ENCODE measurements around the gene MAT2A. TPM values are rescaled to one million over a fixed set of nuclear protein-coding genes. Genes with fewer than 3 reads are reported as not detected.
A peak's percentile ranks its signal among the peaks of the same experiment; 100 is the strongest.
"Not testable (repeated sequence)": the region's sequence is repeated elsewhere in the genome, so short reads cannot be mapped to it uniquely, and the experiment has no call there.

Gene MAT2A
- total RNA-seq, 1 experiment from 2014 or later = 52.6 TPM

DNA sequence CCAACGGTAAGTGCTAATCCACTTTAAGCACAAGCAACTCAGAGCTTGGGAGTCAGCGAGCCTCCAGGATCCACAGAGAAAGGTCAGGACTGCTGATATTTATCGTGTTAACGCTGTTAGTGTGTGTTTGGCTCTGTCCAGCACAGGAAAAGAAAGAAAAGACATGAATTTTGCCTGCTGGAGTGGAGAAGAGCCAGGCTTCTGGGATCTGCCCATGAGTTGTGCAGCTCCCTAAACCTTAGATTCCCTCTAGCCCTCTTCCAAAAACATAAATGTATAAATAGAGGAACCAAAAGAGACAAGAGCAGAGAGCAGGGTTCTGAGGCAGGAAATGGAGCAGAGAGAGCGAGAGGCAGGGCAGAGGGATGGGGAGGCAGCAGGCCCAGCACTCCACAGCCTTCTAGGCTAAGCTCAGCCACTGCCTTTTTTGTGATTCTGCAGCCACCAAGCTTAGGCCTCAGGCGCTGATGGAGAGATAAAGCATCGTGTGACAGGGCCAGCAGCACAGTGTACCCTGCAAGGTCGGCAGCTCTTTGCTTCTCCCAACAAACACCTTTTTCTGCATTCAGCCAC lies 14.5 kb upstream of the MAT2A start:
- DNase-seq (ENCODE audit: low spot score) = no peak

DNA sequence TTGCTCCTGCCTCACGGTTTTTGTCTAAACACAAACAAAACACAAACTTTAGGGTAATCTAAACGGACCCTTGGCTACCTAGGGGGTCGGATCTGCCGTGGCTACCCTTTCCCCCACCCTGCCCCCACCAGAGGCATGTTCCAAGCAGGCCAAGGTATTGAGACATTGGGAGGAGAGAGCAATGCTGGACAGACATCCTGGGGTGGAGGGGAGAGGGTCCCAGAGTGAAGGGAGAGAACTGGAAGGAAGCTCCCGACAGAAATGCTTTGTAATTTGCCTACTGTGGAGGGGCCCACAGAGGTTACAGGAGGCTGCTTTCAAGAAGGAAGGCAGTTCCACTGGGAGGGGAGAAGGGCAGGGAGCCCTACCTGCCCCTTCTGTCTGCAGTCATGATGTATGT lies 13.9 kb upstream of the MAT2A start:
- no peak for DNase-seq (ENCODE audit: low spot score)

DNA sequence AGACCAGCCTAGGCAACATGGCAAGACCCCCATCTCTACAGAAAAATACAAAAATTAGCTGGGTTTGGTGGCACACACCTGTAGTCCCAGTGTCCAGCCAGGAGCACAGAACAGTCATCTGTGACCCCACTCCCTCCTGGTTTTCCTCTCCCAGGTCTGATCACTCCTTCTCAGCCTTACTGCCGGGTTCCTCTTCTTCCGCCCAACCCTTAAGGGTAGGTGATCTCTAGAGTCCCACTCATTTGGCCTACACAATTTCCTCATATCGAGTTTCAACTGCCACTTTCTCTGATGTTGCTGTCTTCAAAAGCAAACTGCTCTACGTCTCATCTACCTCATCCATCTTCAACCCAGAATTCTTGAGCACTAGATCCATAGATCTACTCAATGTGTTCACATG lies 13.4 kb upstream of the MAT2A start:
- no peak for DNase-seq (ENCODE audit: low spot score)

DNA sequence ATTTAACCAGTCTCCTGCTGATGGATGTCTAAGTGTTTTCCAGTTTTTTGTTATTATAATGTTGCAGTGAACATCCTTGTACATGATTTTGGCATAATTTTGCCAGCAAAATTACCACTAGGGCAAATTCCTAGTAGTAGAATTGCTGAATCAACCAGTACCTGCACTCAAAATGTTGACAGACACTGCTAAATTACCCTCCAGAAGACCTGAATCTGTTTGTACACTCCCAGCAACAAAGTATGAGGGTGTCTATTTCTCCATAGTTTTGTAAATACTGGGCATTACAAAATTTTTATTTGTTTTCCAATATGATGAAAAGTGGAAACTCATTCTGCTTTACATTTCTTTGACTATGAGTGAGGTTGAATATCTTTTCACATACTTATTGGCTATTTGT lies 11.2 kb upstream of the MAT2A start:
- no peak for DNase-seq (ENCODE audit: low spot score)

DNA sequence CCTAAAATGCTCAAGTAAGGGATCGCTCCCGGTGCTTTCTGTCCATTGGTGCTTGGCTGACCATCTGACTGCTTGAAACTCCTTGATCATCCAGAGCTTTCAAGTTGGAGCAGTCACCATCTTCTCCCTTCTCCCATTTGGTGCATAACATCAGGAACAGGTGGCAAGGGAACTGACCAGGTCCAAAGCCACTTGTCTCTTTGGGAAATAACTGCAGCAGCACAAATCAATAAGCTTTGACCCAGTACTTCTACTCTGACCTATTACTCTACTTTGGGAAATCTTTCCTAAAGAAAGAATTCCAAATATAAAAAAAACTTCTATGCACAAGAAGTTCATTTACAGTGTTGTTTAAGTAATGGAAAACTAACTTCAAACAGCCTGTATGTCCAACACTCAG lies 10.6 kb upstream of the MAT2A start:
- no peak for DNase-seq (ENCODE audit: low spot score)

GRCh38 chr2:85529809-85530208 lies 9.2 kb upstream of the MAT2A start:
- DNase-seq (ENCODE audit: low spot score) = no peak

GRCh38 chr2:85531589-85531988 lies 7.4 kb upstream of the MAT2A start:
- no peak for DNase-seq (ENCODE audit: low spot score)

DNA sequence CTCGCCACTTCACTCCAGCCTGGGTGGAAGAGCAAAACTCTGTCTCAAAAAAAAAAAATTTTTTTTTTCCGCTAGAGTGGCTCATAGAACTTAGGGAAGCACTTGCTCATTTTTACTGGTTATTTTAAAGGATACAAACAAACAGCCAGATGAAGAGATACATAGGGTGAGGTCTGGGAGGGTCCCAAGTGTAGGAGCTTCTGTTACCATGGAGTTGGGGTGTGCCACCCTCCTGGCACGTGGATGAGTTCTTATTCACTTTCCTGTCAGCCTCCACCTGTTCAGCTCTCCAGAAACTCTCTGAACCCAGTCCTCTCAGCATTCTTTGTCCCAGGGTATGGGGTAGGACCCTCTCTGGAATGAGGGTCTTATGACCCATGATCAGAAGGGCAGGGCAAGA lies 4.9 kb upstream of the MAT2A start:
- no peak for DNase-seq (ENCODE audit: low spot score)

DNA sequence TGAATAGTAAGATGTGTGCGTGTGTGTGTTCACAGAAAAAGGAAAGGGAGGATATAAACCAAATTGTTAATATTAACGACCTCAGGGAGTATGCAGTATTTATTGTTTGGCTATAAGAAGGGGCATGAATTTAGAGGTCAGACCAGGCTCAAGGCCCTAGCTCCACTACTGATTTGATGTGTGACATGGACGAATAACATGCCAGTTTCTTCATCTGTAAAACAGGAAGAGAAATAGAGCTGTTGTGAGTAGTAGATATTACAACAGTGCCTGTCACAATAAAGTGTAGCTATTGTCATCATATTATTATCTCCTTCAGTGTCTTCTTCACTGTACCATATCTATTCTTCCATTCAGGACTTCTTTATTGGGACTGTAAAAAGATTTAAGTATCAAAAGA lies 4.1 kb upstream of the MAT2A start:
- no peak for DNase-seq (ENCODE audit: low spot score)

DNA sequence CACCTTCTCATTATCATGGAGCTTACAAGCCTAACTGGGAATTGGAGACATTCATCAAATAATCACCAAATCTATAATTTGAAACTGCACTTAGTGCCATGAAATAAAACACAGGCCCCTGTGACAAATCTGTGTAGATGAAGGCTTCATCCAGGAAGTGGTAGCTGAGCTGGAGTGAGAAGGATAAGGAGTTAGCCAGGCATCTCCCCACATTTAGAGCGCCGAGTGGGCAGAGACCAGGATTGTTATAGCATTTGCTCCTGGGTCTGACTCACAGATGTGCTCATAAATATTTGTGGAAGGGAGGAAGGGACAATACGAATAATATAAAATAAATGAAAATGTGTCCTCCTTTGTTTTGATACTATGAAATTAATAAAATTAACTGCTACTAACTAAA lies 2.5 kb upstream of the MAT2A start:
- DNase-seq (ENCODE audit: low spot score) = peak; percentile 49

DNA sequence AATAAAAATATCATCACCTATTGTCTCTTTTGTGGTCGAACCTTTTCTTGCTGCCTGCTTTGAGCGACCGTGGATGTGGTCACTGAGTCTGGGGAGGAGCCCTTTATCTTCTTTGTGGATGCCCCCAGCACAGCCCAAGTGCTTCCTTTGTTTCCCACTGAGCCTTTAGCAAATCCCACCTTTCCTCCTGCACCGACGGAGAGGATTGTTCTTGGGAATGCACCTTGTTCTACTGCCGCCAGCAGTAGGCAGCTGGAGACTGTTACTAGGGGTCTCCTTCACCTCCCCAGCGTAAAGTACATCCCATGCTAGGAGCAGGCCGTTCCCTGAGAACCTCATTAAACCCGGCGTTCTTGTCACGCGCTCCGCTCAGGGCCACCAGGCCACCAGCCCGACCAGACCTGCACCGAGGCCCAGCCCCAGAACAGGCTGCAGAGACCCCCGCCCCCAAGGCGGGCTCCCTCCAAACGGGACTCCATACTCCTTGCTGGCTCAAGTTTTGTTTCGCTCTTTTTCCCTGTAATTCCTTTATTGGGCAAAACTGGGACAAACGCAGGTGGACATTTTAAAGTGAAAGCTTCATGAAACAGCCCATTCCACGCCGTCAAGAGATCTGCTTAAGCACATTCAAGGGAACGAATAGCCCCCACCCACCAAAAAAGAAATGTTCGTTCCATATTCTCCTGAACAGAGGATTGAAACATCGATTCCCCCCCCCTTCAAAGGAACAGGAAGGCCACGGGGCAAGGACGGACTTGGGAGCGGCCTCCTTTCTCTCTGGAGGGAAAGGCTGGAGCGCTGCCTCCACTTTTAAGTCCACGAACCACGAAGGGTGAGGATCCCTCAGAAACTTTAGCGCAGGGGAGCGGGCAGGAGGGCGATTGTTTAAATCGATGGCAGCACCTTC lies 1.1 kb upstream of the MAT2A start:
- peak; percentile 39 for DNase-seq (ENCODE audit: low spot score)

DNA sequence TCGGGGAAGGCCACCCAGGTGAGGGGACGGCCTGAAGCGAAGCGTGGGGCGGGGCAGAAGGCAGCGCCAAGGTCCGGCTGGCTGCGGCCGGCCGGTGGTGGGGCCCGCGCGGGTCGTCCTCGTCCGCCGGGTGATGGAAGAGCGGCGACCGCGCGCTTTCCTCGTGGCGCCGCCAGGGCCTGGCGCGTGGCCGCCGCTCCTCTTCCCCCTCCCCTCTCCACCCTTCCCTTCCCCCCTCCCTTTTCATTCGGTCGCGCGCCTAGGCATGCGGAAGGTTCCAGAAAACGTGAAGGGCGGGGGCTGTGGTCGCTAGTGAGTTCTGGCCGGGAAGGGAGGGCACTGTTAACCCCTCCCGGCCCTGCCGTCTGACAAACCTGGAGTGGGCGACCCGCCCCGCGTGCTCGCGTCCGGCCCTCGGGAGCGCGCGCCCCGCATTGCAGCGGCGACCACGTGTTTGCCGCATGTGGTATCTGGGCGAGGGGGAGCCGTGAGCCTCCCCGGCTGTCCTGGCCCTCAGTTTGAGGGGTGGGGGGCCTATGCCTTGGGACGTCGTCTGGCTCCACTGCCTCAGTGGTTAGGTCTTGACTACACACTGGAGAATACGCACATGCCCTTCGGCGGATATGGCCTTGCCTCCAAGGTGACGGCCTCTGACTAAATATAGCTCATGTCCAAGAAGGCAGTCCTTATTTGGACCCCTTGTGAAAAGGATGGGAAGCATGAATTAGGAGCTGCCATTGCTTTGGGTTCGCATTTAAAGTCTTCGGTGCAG lies 579 bp downstream of the MAT2A start:
- peak; percentile 68 for DNase-seq (ENCODE audit: low spot score)

- no peak for DNase-seq (ENCODE audit: low spot score)
These were observed 1.2 kb downstream of the MAT2A start for GRCh38 chr2:85540133-85540648.

DNA sequence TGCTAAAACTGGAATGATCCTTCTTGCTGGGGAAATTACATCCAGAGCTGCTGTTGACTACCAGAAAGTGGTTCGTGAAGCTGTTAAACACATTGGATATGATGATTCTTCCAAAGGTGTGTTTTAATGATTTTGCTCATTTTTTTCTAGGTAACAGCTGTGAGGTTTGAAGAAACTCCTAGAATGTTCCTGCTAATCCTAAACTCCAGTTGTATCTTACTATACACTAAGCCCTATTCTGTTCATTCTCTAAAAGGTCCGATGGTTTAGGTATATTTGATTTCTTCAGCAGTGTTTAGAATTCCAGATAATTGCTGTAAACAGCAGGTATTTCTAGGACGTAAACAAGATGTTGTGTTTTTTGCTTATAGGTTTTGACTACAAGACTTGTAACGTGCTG lies 2.3 kb downstream of the MAT2A start:
- DNase-seq (ENCODE audit: low spot score) = no peak

GRCh38 chr2:85541753-85542457 lies 2.9 kb downstream of the MAT2A start:
- DNase-seq (ENCODE audit: low spot score) = no peak

GRCh38 chr2:85542777-85543176 lies 3.8 kb downstream of the MAT2A start:
- DNase-seq (ENCODE audit: low spot score) = no peak

GRCh38 chr2:85544254-85544691 lies 5.3 kb downstream of the MAT2A start:
- DNase-seq (ENCODE audit: low spot score) = not testable (repeated sequence)

DNA sequence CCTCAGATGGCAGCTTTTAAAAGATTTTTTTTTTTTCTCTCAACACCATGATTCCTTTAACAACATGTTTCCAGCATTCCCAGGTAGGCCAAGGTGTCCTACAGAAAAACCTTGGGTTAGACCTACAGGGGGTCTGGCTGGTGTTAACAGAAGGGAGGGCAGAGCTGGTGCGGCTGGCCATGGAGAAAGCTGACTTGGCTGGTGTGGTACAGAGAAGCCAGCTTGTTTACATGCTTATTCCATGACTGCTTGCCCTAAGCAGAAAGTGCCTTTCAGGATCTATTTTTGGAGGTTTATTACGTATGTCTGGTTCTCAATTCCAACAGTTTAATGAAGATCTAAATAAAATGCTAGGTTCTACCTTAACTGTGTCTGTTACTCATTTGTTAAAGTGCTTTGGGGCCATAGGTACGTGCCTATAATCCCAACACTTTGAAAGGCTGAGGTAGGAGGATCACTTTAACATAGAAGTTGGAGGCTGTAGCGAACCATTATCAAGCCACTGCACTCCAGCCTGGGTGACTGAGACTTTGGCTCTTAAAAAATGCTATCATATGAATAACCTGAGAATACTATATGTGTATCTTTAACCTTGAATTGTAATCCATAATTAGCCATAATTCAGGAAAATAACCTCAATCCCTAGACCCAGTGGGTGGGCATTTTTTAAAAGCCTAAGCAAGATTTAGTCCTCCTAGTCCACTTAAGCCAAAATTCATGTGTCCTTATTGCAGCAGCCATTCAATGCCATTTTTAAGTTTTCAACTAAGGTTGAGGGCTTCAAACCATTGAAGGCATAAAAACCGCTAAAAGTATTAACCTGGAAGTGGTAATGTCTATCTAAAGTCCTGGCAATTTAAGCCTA lies 6.2 kb downstream of the MAT2A start:
- not testable (repeated sequence) for DNase-seq (ENCODE audit: low spot score)

DNA sequence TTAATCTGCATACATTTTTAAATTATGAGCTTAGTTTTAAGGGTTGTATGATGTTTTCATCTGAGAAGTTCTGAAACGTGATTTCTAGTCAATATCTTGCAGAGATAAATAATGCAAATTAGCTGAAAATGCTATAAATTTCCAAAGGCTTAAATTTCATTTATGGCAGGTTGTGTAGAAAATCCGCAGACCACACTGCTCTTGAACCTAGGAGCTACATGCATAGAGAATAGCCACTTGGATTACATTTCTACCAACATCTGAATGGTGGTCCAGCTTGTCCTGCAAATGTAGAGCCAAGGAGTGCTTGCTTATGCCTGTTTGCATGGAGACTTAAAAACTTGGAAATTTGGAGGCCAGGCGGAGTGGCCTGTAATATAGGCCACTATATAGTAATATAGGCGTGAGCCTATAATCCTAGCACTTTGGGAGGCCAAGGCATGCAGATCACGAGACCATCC lies 6.8 kb downstream of the MAT2A start:
- no peak for DNase-seq (ENCODE audit: low spot score)

- no peak for DNase-seq (ENCODE audit: low spot score)
These were observed 8.3 kb downstream of the MAT2A start for GRCh38 chr2:85547089-85547858.
